Raji (cell line): ENCODE data around the gene TMEM63A.

Experiments used
- POLR2A ChIP-seq: IDR thresholded peaks from 2 replicates; pipeline ENCODE4 v1.6.1; 2011; ENCODE audit warnings: low read depth, low read length, control low read depth; ENCODE audit not compliant: insufficient read depth

The TMEM63A gene

GRCh38 chr1:225914391-225914790, 32.2 kb upstream of the TMEM63A start:
- TF ChIP-seq POLR2A = no peak

GRCh38 chr1:225911191-225912130, 29.3 kb upstream of the TMEM63A start:
- no peak for TF ChIP-seq POLR2A

- TF ChIP-seq POLR2A = no peak
Observed at GRCh38 chr1:225909477-225909876, 27.3 kb upstream of the TMEM63A start.

- TF ChIP-seq POLR2A = no peak
Observed at GRCh38 chr1:225908773-225909172, 26.6 kb upstream of the TMEM63A start.

GRCh38 chr1:225908013-225908640, 25.9 kb upstream of the TMEM63A start:
- no peak for TF ChIP-seq POLR2A

GRCh38 chr1:225907341-225907740, 25.2 kb upstream of the TMEM63A start:
- TF ChIP-seq POLR2A = no peak

- TF ChIP-seq POLR2A = no peak
Observed at GRCh38 chr1:225906467-225906866, 24.3 kb upstream of the TMEM63A start.

- no peak for TF ChIP-seq POLR2A
Observed at GRCh38 chr1:225903623-225904022, 21.4 kb upstream of the TMEM63A start.

GRCh38 chr1:225899044-225899925, 17.1 kb upstream of the TMEM63A start:
- no peak for TF ChIP-seq POLR2A

- no peak for TF ChIP-seq POLR2A
Observed at GRCh38 chr1:225897595-225898514, 15.7 kb upstream of the TMEM63A start.

GRCh38 chr1:225896937-225897549, 14.9 kb upstream of the TMEM63A start:
- TF ChIP-seq POLR2A = peak; percentile 53

GRCh38 chr1:225896494-225896893, 14.3 kb upstream of the TMEM63A start:
- TF ChIP-seq POLR2A = no peak

- no peak for TF ChIP-seq POLR2A
Observed at GRCh38 chr1:225892307-225892706, 10.1 kb upstream of the TMEM63A start.
